Hepatocyte (in vitro differentiated cells): ENCODE measurements around the gene CYP8B1.

Experiments
- CTCF ChIP-seq: fragments of 200-600 bp; sonication (generic); IDR thresholded peaks from 2 replicates; pipeline ENCODE4 v1.5.1; 2016; ENCODE audit warnings: antibody characterized with exemption, mild to moderate bottlenecking; ENCODE audit not compliant: poor library complexity
- EZH2 ChIP-seq: fragments of 200-600 bp; sonication (generic); IDR thresholded peaks from 2 replicates; pipeline ENCODE4 v1.6.1; 2016; ENCODE audit warnings: antibody characterized with exemption, mild to moderate bottlenecking, borderline replicate concordance

GRCh38 chr3:42841332-42841731 is 34.3 kb downstream of the CYP8B1 start:
- TF ChIP-seq CTCF: no peak
- TF ChIP-seq EZH2: no peak
